ENCODE results near the gene SPHKAP.
"Not testable (repeated sequence)": the region's sequence is repeated elsewhere in the genome, so short reads cannot be mapped to it uniquely, and the experiment has no call there.

SPHKAP gene, protein sequence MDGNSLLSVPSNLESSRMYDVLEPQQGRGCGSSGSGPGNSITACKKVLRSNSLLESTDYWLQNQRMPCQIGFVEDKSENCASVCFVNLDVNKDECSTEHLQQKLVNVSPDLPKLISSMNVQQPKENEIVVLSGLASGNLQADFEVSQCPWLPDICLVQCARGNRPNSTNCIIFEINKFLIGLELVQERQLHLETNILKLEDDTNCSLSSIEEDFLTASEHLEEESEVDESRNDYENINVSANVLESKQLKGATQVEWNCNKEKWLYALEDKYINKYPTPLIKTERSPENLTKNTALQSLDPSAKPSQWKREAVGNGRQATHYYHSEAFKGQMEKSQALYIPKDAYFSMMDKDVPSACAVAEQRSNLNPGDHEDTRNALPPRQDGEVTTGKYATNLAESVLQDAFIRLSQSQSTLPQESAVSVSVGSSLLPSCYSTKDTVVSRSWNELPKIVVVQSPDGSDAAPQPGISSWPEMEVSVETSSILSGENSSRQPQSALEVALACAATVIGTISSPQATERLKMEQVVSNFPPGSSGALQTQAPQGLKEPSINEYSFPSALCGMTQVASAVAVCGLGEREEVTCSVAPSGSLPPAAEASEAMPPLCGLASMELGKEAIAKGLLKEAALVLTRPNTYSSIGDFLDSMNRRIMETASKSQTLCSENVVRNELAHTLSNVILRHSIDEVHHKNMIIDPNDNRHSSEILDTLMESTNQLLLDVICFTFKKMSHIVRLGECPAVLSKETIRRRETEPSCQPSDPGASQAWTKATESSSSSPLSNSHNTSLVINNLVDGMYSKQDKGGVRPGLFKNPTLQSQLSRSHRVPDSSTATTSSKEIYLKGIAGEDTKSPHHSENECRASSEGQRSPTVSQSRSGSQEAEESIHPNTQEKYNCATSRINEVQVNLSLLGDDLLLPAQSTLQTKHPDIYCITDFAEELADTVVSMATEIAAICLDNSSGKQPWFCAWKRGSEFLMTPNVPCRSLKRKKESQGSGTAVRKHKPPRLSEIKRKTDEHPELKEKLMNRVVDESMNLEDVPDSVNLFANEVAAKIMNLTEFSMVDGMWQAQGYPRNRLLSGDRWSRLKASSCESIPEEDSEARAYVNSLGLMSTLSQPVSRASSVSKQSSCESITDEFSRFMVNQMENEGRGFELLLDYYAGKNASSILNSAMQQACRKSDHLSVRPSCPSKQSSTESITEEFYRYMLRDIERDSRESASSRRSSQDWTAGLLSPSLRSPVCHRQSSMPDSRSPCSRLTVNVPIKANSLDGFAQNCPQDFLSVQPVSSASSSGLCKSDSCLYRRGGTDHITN (N-terminal part only)

DNA sequence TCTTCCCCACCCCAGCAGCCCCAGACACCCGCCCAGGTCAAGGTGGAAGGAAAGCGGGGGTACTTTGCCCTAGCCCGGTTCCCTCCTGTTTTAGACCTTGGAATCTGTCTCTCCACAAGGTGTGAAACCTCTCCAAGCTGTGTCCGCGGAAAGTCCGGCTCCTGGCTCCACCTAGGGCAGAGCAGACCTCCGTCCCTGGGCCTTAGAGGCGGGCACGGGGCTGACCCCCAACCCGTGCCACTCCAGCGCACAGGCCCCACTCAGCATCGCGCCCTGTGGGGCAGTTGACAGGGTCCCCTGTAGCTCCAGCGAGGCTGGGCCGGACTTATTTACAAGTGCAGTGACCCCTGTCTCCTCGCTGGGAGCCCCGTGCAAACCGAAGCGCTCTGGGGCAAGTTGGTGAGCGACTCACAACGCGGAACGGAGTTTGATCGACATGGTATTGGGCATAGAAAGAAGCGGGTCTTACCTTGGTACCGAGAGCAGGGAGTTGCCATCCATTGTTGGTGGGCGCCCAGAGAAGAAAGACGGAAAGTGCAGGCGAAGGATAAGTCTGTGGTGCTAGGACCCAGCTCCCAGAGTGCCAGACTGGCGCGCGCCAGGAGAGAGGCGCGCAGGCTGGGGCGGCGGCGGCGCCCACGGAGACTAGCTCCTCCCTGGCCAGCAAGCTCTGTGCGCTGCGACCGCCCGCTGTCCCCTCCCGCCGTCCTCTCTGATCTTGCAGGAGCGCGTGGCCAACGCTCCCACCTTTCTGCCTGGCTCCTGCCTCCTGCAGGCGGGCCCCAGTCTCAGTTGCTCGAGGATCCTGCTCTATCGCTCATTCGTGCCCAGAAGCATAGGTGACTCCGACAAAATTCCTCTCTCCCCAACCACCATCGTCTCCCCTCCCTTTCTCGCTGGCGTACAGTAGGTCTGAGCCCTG is at the start of gene SPHKAP:
TSS of gene SPHKAP (minus strand) at position 590 of the 922 bp plus-strand sequence. CDS start at position 501, 89 bp downstream.
- DNase-seq = no peak

DNA sequence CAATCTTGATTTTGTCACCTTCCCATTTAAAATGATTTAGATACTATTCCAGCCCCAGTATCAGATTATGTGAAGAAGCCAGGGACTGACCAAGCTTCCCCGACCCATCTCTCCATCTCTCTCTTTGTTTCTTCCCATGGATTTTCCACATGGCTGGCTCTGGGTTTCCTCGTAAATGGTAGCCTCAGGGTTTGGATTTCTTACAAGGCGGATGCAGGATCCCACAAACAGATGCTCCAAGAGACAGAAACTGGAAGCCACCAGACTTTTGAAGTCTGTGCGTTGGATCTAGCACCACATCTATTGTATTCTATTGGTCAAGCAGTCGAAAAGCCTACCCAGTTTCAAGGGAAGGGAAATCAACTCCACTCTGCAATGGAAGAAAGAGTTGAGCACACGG is 46.0 kb upstream of the SPHKAP start:
- no peak for DNase-seq

DNA sequence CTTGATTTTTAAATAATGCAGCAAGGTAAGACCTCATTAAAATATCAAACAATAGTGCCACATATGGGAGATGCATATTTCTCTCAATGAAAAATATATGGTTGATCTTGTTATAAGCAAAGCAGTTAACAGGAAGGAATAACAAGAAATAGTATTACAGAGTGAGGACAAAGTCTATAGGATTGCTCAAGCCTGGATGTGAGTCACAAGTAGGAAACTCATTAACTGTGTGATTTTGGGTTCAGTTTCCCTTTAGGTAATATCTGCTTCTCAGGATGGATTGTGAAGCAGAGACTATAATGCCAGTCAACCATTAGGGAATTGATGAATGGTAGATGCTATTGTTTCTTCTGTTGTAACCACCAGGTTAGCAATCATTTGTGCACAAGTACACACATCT is 42.9 kb upstream of the SPHKAP start:
- DNase-seq = no peak

DNA sequence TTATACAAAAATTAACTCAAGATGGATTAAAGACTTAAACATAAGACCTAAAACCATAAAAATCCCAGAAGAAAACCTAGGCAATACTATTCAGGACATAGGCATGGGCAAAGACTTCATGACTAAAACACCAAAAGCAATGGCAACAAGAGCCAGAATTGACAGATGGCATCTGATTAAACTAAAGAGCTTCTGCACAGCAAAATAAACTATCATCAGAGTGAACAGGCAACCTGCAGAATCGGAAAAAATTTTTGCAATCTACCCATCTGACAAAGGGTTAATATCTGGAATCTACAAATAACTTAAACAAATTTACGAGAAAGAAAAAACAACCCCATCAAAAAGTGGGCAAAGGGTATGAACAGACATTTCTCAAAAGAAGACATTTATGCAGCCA is 37.1 kb upstream of the SPHKAP start:
- DNase-seq = not testable (repeated sequence)

DNA sequence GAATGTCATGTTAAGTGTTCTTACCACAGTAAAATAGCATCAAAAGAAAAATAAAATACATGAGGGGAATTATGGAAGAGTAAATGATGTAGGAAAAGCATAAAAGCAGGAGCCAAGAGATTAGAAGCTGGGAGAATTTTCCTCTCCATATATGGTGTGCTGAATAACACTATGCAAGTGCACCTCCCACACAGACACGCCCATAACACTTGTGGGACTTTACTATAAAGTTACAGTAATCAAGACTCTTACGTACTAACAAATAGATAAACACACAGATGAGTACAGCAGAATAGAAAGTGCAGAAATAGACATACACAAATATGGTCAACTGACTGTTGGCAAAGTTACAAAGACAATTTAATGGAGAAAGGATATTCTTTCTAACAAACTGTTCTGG is 16.0 kb upstream of the SPHKAP start:
- peak; percentile 1 for DNase-seq

DNA sequence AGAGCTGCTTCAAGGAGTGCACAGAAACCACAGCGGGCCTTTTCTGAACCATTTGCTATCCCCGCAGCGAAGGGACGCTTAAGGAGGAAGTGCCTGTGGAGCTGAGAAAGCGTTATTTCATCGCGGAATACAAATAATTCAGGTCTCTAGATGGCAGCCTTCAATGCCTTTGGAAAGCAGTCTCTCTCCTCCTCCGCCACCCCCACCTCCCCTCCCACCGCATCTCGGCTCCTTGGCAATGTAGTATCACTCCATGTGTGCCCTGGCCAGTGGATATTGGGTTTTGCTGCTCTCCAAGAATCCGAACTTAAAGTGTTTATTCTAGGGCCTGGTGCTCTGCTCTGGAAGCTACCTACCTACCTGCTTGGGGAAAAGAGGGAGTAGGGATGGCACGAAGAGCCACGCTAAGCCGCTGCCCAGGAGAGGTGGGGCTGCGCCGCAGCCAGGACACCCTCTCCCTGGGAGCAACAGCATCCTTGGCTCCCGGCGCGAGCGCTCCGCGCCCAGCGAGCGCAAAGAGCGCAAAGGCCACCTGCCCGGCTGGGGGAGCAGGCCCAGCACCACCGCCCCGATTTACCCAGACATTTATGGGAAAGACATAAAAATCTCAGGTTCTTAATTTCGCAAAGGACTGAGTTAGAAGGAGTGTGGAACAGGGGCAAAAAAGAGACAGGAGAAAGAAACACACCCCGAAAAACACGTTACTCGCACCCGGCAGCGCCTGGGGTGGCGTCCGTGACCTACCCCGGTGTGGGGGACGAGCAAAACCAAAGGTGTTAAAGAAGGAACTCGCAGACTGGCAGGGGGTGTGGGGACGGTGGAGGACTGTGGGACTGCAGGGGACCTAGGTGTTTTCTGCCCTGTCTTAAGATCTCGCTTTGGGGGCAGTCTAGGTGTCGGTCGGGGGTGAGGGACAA is 1.0 kb downstream of the SPHKAP start:
- DNase-seq = no peak

DNA sequence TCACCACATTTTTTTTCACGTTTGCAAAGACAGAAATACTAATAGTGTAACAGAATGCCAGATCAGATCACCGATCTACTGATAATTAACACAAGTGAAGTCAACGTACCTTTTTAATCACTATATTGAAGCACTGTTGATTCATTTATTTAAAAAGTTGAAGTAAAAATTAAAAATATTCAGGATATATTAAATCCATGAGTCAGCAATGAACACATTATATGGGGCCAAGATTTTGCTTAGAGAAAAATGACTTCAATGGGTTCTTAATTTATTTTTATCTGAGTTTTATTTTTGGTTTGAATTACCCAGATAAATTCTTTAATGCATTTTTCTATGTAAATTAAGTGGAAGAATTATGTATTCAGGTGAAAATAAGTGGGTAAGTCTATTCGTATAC is 14.2 kb downstream of the SPHKAP start:
- no peak for DNase-seq

DNA sequence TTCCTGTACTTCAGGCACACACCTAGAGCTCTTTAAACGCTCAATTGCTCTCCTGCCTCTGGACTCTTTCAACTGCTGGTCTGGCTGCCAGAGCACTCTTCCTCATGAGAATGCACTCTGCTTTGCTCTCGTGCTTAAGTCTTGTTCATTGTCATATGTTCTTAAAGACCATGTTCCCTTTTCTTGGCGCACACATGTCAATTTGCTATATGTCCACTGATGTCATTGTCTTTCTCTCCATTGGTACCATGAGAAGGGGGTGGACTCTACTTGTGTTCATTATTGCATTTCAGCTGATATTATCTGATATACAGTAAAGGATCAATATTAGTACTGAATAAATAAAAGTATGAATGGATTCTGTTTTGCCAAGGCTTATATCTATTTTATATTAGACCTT is 16.8 kb downstream of the SPHKAP start:
- no peak for DNase-seq

DNA sequence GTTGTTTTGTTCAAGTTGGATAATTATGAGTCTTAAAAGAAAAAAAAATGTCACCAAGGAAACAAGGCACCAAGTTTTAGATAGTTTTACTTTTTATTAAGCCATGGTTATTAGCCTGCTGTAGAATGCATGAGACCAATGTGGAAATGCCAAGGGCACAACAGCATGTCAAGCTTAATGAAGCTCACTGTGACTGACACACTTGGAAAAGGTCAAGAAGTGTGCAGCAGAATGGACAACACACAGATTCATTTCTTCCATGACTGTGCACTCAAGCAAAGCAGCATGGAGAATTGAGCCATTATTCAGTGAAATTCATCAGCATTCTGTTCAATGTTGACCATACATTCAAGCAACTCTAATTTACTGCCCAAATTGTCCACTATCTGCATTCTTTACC is 23.6 kb downstream of the SPHKAP start:
- DNase-seq = no peak

DNA sequence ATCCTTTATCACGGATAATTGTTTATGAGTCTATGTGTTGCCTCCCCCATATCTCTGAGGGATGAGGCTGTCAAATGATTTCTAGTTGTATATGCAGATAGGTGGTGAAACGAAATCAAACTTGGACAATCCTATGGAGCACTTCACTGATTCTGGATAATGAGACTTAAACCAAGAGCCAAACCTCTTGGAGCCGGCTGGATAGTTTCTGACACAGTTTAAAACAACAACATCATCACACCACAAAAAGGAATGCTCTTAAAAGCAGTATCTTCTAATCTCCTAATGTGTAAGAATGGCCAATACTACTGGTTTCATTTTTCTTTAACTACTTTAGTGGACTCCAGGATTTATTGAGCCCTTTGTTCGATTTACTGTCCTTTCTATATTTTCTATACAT is 36.5 kb downstream of the SPHKAP start:
- DNase-seq = no peak

DNA sequence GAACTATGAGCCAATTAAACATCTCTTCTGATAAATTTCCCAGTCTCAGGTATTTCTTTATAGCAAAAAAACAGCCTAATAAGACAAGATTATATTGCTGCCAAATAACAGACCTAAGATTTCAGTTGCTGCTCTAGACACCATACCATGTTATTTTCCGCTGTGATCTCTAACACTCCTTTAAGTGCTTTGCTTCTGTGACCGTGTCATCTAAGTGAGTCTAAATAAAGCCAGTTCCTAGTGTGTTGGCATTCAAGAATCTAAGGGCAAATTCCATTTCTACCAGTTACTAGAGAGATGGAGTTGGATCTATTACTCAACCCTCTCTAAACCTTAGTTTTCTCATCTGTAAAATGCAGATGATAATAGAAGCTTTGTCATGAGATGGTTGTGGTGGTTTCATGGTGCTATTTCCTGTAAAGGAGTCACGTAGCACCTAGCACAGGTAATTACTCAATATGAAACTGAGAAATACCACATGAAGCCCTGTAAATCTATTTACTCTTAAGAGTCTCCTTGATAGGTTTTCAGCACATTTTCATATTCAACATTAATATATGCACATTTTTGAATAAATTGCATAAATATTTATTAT is 40.5 kb downstream of the SPHKAP start:
- DNase-seq = no peak

DNA sequence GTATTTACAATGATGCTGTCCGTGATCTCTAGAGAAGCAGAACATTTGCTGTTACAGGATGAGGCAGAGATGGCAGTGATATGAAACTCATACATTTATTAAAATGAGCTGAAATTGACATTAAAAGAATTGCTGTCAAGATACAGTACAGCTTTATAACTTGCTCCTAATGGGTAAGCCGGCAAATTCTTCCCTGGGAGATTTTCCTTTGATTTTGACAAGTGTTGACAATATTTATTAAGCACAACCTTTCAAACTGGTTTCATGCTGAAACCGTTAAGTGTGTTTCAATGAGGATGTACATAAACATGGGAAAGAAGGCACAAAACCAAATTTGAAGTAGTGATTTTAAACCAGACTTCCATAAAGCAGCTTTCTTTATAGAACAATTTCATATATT is 45.5 kb downstream of the SPHKAP start:
- DNase-seq = no peak

DNA sequence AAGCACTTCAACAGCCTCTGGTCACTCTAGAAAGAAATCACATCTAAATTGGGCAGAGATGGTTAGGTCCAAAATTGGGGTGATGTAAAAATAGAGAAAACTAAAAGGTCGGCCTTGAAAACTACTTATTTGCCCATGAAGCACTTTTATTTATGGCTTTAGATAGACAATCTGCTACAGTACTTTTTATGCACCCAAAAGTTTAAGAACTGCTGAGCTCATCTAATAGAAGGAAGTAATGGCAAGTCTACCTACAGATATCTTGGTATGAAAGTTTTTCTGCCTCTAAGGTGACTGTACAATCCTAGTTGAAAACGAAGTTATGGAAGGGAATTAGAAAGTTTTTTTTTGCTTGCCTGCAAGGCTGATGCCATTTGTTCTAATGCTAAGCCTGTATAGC is 46.2 kb downstream of the SPHKAP start:
- DNase-seq = no peak

DNA sequence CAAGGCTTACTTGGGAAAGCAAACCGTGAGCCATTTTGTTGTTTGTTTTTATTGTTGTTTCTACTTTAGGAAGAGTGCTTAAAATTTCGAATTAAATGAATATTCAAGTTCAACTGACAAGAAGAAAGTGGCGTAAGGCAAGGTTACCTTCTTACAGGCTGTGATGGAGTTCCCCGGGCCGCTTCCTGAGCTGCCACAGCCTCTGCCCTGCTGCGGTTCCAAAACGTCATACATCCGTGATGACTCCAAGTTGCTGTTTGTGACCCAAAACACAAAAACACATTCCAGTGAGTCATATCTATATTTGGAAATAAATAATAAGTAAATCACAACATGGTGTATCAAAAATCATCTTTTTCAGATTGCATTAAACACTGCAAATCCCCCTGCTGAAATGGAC is 49.7 kb downstream of the SPHKAP start:
- DNase-seq = no peak

DNA sequence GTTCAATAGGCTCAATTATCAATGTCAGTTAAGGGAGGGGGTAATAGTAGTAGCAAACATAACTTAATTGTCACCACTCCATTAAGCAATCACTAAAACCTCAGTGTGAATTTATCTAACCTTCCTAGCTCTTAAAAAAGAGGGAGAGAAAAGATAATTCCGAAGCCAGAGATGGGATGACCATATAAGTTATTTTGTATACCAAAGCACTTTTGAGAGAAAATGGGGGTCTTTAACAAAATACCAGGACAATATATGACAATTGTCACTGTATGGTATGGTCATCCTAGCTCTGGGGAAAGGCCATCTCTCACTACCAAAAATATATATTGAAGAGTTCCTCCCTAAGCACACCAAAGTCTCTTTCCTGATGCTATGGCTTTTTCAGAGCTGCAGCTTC is 55.1 kb downstream of the SPHKAP start:
- DNase-seq = no peak

DNA sequence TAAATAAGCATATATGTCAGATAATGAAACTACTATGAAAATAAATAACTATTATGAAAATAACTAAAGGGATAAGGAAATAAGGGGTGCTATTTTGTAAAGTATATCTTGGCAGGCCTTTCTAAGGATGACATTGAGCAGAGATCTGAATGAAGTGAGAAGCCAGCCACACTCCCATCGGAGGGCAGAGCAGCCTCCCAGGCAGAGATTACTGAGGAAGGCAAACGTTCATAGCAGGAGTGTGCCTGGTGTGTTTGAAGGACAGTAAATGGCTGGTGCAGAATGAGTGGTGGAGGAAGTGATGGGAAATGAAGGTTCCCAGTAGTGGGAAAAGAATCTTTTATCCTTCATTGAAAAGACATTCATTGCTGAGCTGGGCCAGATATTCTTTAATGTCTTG is 62.5 kb downstream of the SPHKAP start:
- DNase-seq = no peak

DNA sequence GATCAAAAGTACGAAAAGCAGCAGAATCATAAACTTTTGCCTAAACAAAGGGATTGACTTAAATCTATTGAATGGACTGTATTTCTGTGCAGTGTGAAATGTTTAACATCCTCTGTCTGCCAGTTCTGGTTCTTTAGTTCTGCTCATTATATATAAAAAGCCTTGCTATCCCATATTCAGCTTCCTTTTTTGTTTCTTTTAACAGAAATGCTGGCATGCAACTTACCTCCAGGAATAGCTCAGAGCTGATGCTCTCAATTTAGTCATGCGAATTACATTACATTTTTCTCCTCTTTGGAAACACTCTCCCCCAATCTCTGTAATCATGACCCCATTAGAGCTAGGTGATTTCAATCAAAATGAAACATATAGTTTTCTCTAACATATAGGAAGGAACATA is 73.6 kb downstream of the SPHKAP start:
- DNase-seq = no peak

DNA sequence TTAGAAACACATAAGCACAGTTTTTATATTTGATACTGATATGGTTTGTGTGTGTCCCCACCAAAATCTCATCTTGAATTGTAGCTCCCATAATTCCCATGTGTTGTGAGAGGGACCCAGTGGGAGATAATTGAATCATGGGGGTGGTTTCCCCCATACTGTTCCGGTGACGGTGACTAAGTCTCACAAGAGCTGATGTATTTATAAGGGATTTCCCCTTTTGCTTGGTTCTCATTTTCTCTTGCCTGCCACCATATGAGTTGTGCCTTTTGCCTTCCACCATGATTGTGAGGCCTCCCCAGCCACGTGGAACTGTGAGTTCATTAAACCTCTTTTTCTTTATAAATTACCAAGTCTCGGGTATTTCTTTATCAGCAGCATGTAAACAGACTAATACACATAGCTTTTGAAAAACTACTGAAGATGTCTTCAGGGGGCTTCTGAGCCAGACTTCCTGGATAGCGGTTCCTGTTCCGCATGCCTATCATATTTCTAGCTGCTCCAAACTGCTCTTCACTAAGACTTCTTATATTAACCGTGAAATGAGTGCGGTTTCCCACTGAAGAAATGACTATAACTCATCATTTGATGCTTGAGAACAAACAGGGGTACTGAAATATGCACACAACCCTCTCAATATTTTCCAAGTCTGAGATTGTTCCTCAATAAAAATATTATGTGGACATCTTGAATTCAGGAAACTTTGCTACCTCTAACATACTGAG is 75.8 kb downstream of the SPHKAP start:
- no peak for DNase-seq

DNA sequence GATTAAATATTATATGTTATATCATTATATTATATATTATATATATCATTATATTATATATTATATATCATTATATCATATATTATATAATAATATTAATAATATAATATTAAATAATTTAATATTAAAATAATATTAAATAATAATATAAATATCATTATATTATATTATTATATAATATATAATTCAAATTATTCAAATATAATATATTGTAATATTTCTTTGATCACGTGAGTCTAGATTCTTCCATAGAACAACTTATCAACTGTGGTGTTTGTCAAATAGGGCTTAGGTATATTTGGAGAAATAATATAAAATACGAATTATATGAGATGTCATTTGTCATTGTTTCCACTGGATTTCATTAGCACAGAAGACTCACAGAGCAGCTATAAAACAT is 77.3 kb downstream of the SPHKAP start:
- DNase-seq = no peak

DNA sequence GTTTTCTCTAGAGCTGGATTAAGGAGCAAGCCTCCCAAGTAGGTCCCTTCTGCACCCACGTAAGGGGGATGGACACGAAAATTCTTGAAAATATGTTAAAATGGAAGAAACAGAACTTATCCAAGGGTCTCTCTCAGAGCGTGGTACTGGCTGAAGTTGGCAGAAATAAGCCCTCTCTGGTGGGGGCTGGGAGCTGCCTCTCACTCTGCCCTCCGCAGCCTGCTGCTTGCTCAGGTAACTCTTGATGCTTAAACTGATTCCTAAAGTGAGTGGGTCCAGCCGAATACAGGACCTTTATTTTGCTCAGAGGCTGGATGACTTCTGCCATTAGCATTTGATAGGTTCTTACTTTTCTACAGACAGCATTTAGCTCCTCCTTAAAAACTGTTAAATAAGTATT is 78.1 kb downstream of the SPHKAP start:
- DNase-seq = no peak

Data from OCI-M1 (cell line).